ENCODE results near the gene FGFRL1.

Gene FGFRL1

GRCh38 chr4:1074077-1074476 lies 62.7 kb downstream of the FGFRL1 start:
- TF ChIP-seq FOXP2 (optimal IDR thresholded peaks at IDR 0.05; ENCODE audit: borderline replicate concordance, extremely low read depth, extremely low read length, insufficient read depth) (no peak), REST (IDR thresholded peaks at IDR 0.05; ENCODE audit: insufficient read depth in 1 of 2, low read depth in 2 of 2, low read length in 2 of 2) (no peak), TAF1 (IDR thresholded peaks at IDR 0.05; ENCODE audit: borderline replicate concordance, insufficient read depth, low read length) (no peak), POLR2AphosphoS5 (IDR thresholded peaks at IDR 0.05; ENCODE audit: low read depth, low read length) (no peak), SIN3A (IDR thresholded peaks at IDR 0.05; ENCODE audit: borderline replicate concordance, insufficient read depth, low read length) (no peak)

GRCh38 chr4:1075225-1075624 lies 63.8 kb downstream of the FGFRL1 start:
- no peak for TF ChIP-seq POLR2AphosphoS5 (IDR thresholded peaks at IDR 0.05; ENCODE audit: low read depth, low read length)
- no peak for TF ChIP-seq REST (IDR thresholded peaks at IDR 0.05; ENCODE audit: insufficient read depth in 1 of 2, low read depth in 2 of 2, low read length in 2 of 2)

- TF ChIP-seq TAF1 (IDR thresholded peaks at IDR 0.05; ENCODE audit: borderline replicate concordance, insufficient read depth, low read length) (no peak), REST (IDR thresholded peaks at IDR 0.05; ENCODE audit: insufficient read depth in 1 of 2, low read depth in 2 of 2, low read length in 2 of 2) (no peak), FOXP2 (optimal IDR thresholded peaks at IDR 0.05; ENCODE audit: borderline replicate concordance, extremely low read depth, extremely low read length, insufficient read depth) (no peak), SIN3A (IDR thresholded peaks at IDR 0.05; ENCODE audit: borderline replicate concordance, insufficient read depth, low read length) (no peak), POLR2AphosphoS5 (IDR thresholded peaks at IDR 0.05; ENCODE audit: low read depth, low read length) (no peak)
Observed at GRCh38 chr4:1075809-1076699, 64.6 kb downstream of the FGFRL1 start.
